HG02943 (cell line): ENCODE measurements around the gene RING1.

Source experiments
- ATAC-seq: cut with Tn5 transposase; IDR thresholded peaks from one replicate; pipeline ENCODE4 v1.9.1; 2021; ENCODE audit warnings: mild to moderate bottlenecking, low read depth, moderate library complexity; ENCODE audit not compliant: unreplicated experiment

Gene RING1

DNA sequence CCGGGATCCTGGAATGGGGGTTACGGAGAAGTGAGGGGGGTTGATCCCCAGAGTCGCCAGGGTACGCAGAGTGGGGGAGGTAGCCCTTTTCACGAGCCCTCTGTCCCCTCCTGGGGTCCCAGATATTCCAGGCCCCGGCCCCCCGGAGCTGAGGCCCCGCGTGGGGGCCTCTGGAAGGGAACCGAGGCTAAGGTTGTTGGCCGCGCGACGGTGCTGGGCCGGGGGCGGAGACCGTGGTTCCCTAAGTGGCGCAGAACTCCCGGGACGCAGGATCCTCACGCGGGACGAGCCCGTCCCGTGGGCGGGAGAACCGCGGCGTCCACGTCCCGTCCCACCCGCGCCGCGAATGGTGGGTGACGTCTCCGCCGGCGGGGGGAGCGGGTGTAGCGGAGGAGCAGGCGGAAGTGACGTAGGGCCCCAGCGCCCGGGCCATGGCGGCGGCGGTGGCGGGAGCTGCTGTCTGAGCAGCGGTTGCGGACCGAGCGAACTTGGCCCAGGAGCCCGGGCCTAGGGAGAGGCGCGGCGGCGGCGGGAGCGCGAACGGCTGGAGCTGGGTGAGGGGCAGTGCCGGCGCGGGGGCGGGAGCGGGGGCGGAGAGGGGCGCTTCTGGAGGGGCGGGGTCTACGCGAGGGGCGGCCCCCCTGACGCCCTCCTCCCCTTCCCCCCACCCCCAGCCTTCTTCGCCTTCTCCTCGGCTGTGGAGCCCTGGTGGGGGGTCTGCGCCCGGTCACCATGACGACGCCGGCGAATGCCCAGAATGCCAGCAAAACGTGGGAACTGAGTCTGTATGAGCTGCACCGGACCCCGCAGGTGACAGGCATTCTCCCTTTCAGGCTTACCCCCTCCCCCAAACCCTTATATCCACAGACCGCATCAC lies at the start of gene RING1:
RING1 (plus strand) TSS at position 410 of the 877 bp plus-strand sequence; CDS start at position 733, 323 bp downstream.
- no peak for ATAC-seq

DNA sequence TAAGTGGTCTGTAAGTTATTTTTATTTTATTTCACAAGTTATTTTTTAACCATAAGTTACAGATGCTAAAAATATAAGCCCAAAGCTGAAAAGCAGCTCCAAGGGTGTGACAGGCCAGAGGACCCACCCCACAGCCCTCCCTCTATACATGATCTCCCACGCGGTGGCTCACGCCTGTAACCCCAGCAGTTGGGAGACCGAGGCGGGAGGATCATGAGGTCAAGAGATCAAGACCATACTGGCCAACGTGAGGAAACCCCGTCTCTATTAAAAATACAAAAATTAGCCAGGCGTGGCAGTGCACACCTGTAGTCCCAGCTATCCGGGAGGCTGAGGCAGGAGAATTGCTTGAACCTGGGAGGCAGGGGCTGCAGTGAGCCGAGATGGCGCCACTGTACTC lies 48.2 kb upstream of the RING1 start:
- ATAC-seq: no peak

DNA sequence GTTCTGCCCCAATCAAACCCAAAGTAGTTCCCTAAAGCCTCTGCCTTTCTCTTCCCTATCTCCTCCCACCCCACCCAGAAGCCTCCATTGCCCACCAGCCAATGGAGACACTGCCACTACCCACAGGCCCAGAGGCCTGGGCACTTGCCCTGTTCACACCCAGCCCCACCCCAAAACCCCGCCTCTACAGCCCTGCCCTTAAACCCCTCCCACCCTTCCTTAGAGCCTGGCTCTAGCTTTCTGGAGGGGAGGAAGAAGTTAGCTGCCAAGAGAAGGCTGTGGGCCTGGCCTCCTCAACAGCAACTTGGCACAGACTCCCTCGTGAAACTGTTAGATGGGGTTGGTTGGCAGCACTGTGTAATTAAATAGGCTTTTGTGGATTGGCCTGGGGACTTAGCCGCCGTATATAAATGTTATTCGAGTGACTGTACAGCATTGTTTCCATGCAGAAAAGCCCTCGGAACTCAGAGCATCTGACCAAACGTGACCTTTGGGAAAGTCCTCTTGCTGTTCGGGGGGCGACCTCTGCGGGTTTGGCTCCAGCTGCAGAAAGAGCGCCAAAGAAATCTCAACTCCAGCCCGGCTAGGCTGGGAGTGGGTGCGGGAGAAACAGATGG lies 47.5 kb upstream of the RING1 start:
- ATAC-seq: no peak

DNA sequence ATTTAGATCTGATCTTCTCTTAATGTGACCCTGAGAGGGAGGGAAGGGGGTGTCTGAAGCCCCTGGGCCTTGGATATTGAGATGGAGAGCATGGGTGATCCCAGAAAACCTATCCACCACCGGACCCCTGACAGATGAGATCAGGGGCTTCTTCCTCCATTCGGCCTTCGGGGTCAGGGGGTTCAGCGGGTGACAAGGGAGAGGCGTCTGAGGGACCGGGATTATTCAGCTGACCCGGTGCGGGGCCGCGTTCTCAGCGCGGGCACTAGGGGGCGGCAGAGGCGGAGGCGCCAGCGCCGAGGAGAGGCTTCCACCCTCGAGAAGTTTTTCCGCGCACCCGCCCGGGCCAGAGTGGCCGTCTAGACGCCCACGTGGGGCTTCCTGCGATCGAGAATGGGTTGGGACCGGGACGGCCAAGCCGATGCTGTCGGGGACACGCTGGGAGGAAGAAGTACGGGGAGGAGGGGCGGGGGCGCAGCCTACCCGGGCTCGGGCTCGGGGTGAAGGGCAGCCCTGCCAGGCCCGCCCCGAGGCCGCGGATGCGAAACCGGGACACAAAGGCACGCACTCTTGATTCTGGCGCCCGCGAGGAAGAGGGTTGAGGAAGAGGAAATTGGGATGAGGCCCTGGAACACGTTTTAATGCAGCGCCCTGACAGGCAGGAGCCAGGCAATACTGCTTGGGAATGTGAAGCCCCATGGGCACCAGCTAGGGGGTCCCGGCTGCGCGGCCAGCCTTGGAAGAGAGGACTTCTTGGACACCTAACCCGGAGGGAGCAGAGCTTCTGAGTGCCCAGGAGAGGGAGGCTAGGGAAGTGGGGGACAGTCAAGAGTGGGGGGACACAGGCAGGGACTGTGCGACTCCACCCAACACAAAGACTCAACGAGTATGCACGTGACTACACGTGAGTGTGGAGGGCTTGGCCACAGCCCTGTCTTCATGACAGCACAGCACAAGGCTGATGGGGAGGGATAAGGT lies 46.7 kb upstream of the RING1 start:
- no peak for ATAC-seq

DNA sequence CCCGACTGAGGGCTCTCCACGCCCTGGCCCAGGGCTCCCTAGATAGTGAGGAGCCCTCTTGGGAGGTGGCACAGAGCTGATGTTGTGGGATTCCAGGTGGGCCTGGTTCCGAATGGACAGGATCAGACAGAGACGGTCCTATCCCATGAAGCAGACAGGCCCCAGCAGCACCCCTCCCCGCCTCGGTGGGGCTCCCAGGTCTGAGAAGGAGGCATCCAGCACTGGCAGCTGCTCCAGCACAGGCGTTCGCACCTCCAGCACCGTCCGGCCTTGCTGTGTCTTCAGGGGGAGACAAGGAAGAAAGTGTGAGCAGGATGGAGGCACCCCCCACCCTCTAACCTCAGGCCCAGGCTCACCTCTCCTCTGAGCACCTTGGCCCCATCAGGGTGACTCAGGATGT lies 44.8 kb upstream of the RING1 start:
- ATAC-seq: no peak

DNA sequence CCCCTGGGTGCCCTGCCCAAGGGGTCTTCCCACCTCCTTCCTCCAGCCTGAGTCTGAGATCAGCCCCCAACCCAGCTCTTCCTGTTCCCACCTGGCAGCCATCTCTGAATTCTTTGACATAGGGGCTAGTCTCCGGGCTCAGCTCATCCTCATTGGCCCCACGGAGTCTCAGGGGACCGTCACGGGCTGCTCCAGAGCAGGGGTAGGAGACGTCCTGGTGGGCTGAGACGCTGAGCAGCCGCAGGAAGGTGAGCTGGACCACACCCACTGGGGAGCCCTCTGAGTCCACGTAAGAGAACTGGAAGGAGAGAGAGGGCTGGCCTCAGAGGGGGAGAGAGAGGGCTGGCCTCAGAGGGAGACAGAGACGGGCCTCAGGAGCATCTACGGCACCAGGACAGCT lies 44.1 kb upstream of the RING1 start:
- no peak for ATAC-seq

DNA sequence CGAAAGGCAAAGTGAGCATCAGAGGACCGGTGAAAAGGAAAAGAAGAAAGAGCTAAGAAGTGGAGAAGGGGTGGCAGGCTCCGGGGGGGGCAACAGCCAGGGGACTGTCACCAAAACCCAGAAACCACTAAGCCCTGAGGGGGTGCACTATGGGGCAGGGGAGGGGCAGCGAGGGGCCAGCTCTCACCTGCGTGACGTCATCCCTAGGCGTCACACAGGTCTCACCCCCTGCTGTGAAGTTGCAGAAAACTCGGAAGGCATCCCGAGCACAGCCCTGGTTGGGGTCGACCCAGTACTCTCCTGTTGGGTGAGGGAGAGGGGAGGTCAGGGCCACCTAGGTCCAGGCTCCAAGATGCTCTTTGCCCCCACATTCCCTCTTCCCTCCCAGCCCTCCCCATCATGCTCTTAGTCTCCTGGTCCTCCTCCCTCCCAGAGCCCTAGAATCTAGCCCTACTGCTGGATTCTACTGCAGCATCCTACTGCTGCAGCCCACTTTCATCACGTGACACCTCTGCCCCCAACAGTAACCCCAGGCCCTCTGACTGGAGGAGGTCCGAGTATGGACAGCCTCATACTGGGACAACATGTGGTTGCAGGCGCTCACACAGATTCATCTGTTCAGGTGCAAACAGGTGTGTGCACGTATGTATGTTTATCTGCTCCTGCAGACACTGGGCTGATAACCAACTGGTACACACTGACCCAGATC lies 43.5 kb upstream of the RING1 start:
- ATAC-seq: no peak

DNA sequence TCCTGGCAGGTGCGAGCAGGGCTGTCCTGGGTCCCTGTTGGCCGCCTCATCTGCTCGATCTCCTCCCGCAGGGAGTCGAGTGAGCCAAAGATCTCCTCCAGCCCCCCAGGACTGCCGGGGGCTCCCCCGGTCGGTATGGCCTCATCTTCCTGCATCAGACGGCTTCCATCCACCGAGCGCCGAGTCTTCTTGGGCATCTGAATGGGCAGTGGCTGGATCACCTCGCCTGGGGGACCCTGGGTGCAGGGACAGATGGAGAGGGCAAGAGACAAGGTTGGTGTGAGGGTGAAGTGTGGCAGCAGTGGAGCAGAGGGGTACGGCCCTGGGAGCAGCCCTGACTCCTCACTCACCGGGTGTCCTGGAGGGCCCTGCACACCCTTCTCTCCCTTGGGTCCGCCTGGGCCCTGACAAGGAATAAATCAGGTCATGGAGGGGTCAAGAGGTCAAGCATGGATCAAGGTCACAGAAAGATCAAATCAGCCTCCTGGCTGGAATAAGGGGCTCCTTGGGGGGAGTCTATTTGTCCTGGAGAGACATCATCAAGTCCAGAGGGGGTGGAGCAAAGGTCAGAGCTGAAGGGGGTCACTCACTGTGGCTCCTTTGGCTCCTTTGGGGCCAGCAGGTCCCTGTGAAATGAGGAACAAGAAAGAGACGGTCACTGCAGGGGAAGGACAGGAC lies 42.6 kb upstream of the RING1 start:
- ATAC-seq: no peak

DNA sequence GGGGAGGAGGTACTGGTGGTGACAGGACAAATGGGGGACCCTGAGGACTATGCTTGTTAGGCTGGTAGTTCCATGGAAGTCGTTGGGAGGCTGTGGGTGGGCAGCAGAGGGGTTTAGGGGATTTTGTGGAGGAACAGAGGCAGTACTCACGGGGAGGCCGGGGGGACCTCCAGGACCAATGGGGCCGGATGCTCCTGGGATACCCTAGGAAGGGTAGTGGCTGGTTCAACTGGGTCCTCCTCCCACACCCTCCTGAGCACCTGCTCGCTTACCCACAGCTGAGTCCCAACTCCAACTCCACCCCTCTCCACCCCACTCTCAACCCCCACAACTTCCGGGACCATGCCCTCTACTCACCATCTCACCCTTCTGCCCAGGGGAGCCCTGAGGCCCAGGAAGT lies 41.9 kb upstream of the RING1 start:
- ATAC-seq: no peak

DNA sequence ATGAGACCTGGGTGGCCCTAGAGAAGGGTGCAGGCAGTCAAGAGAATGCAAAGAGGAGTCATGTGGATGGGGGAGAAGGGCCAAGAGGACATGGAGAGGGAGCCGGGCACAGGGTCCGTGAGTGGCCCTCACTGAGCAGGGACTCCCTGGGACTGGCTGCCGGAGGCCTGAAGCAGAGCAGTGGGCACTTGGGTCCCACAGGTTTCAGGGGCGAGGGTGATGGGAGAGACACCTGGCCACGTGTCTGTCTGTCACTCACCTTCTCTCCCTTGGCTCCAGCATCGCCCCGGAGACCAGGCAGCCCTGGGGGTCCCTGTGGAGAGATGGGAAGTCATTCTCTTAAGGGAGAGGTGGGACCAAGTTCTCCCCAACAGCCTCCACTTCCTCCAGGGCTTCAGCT lies 41.5 kb upstream of the RING1 start:
- no peak for ATAC-seq

DNA sequence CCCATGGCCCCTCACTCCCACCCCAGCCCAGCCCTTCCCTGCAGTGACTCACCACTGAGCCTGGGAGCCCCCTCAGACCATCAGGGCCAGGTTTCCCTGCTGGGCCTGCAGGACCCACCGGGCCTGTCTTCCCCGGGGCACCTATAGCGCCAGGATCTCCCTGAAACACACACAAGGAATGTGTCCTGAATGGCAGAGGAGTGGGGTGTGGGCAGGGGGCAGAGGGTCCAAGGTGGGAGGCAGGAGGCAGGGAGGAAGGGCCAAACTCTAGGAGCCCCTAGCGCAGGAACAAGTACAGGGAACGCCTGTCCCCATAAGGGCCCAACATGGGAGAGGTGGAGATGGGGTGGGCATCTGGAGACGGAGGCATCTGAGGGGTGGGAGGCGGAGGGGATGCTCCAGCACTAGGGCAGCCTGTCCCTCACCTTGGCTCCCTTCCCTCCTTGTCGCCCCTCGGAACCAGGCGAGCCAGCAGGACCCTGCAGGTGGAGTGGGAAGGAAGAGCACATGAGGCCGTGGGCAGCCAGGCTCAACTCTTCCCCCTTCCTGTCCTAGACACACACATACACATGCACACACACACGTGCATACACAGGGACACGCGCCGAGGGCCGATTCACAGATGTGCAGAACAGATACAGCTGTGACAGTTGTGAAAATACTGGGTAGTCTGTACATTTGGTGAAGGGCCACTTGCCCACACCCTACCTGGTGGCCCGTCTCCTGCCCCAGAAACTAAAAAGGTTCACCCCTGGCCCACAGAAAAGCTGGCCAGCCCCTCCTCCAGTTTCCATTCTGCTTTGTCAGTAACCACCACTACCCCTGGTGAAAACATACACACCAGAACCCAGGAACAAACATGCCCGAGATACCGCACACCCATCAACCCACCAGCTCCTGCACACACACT lies 40.7 kb upstream of the RING1 start:
- ATAC-seq: no peak

DNA sequence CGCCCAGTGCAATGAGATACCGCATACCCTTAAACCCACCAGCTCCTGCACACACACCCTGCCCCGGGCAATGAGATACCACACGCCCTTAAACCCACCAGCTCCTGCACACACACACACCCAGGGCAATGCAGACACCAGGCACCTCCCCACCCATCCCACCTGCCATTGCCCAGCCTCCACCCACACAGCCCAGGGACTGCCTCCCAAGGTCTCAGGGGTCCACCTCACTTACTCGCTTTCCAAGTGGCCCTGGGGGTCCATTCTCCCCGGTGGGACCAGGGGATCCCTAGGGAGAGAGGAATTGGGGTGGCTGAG lies 40.1 kb upstream of the RING1 start:
- ATAC-seq: no peak

DNA sequence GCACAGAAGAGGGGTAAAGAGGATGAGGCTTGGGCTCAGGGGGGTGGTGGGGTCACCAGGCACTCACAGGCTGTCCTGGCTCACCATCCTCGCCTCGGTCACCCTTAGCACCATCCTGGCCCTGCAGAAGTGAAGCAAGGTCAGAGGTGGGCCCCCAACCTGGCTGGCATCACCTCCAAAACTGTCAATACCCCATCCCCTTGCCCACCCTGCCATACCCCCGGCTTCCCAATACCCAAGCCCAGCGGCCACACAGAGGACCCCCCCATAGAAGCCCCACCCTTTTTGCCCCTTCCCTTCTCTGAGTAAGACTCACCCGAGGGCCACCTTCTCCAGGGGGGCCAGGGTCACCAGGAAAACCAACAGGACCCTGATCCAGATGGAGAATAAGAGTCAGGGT lies 39.7 kb upstream of the RING1 start:
- no peak for ATAC-seq

DNA sequence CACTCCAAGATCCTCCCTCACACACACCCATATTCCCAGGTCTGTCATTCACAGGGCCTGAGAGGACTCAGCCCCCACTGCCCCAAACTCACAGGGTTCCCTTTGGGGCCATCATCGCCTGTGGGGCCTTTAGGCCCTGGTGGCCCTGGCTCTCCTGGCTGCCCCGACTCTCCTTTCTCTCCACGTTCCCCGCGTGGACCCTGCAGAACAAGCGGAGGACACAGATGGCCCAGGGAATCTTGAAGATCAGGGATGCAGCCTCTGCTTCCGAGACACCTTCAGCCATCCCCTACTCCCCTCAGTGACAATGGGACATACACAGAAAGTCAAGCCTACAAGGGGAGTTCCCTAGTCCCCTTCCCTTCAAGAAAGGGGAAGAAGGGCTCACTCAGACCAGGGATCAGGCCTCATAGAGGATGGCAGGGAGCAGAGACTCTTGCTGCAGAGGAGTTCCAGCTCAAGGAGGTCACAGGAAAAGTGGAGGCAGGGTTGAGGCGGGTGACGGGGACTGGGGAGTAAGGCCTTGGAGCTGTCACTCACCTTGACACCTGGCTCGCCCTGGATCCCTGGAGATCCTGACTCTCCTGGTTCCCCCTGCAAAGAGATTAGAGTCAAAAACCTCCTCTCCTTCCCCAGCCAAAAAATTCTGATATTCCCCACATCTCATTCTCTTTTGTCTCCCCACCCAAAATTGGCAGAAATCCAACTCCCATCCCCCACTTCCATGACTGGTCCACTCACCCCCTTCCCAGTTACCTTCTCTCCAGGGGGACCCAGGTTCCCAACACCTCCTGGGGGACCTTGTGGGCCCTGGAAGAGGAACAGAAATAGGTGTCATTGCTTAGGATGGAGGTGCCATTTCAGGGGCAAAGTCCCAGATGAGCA lies 38.8 kb upstream of the RING1 start:
- no peak for ATAC-seq

DNA sequence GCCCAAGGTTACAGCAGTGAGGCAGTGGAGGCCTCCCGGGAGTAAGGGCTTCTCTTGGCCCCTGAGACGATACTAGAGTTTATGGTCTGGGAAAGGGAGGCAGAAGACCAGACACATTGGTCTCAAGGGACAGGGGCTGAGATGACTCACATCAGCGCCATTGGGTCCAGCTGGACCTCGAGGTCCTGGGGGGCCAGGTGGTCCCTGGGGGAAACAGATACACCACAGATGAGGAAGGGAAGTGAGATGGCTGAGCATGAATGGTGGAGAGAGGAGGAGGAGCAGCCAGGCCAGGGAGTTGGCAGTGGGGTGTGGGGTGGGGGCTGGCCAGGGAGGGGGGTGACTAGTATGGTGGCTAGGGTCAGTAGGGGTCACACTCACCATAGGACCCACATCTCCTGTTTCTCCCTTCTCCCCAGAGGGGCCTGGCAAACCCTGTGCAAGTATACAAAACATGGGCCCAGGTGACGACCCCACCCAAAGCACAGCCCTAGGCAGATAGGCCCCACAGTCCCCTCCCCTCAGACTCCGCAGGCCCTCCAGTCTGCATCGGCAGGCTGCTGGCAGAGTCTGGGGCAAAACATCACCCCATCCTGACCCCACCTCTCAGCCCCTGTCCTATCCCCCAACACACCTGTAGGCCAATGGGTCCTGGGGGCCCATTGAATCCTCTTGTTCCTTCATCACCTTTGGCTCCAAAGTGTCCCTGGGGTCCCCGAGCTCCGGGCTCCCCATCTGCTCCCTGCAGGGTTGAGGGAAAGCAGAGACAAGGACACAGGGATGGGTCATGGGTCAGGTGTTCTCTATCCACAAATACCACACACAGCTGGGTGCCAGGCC lies 37.9 kb upstream of the RING1 start:
- no peak for ATAC-seq

DNA sequence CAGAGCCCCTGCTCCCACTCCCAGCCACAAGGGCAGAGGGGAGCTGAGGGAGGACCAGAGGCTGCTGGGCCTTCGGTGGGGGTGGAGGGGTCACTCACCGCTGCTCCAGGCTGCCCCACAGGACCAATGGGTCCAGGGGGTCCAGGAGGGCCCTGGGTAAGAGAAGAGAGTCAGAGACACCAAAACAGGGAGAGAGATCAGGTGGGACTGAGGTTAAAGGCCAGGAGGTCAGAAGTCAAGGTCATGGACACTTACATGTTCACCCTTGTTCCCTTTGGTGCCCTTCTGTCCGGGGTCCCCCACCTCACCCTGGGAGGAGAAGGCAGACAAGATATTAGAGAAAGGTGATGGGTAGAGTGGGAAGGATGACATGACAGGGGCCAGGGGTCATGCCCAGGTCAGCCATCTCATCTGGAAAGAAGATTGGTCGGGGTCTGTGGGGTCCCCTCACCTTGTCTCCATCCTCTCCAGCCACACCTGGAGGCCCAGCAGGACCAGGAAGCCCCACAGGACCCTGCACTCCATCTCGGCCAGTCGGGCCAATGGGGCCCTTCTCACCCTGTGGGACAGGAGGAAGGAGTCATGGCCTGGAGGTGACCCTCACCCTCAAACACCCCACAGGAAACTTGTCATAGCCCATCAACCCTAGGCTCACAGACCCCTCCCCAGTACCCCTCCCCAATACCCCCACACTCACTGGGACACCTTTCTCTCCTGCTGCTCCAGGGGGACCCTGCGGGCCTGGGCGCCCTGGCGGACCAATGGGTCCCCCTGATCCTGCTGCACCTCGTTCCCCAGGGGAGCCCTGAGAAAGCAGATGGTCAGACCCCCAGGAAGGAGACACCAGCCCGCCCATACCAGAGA lies 37.1 kb upstream of the RING1 start:
- ATAC-seq: no peak
